H1 (cell line): ENCODE data around the gene HBM. TPM values are rescaled to one million over a fixed set of nuclear protein-coding genes. Genes with fewer than 3 reads are reported as not detected.

Source experiments
- CTCF ChIA-PET: fragments of 300-600 bp; sonication (Branson Sonifier 250); formaldehyde crosslinking; loops from one replicate; lab custom pipeline; 2021; ENCODE audit not compliant: partially characterized antibody; lab: Charles Lee
- POLR2A ChIA-PET: fragments of 300-600 bp; sonication (Branson Sonifier 250); formaldehyde crosslinking; loops from one replicate; lab custom pipeline; 2021; ENCODE audit warnings: inconsistent platforms; ENCODE audit not compliant: partially characterized antibody; lab: Charles Lee
- DNase-seq, 2 experiments: peaks; one replicate each; pipeline versions ENCODE4 v3.0.0 to v3.0.0-alpha.2; 2010 to 2022; ENCODE audit warnings: low spot score in 2 of 2, low read depth in 1 of 2, mixed read lengths in 1 of 2
- FAIRE-seq: peaks from 2 replicates; lab custom pipeline; 2011; peaks lifted over from hg19 to GRCh38; lab: Jason Lieb, UNC
- H2AFZ ChIP-seq: 2 replicates; pipeline ENCODE4 v1.8.1; 2012; ENCODE audit warnings: low read length, inconsistent platforms
- H2AK5ac ChIP-seq: 2 replicates; pipeline ENCODE4 v1.6.1; 2013; ENCODE audit warnings: low read depth, low read length
- H2BK120ac ChIP-seq: replicated peaks from 2 replicates; pipeline ENCODE3; 2013; ENCODE audit warnings: low read depth, low read length, inconsistent platforms
- H2BK12ac ChIP-seq: 2 replicates; pipeline ENCODE4 v1.6.1; 2013; ENCODE audit warnings: low read depth, low read length
- H2BK15ac ChIP-seq: 2 replicates; pipeline ENCODE4 v1.6.1; 2013; ENCODE audit warnings: low read length
- H2BK20ac ChIP-seq: 2 replicates; pipeline ENCODE4 v1.6.1; 2013; ENCODE audit warnings: low read length
- H2BK5ac ChIP-seq: 2 replicates; pipeline ENCODE4 v1.6.1; 2013; ENCODE audit warnings: low read depth, low read length
- H3K14ac ChIP-seq: 2 replicates; pipeline ENCODE4 v1.6.1; 2013; ENCODE audit warnings: inconsistent platforms; ENCODE audit not compliant: insufficient read length
- H3K18ac ChIP-seq: 2 replicates; pipeline ENCODE4 v1.6.1; 2013; ENCODE audit warnings: low read length; ENCODE audit errors: extremely low read depth
- H3K23ac ChIP-seq: 2 replicates; pipeline ENCODE4 v1.6.1; 2013; ENCODE audit warnings: inconsistent platforms; ENCODE audit not compliant: insufficient read length
- H3K23me2 ChIP-seq: 2 replicates; pipeline ENCODE4 v1.6.1; 2013; ENCODE audit warnings: low read depth, low read length
- H3K27ac ChIP-seq: 2 replicates; pipeline ENCODE4 v1.6.1; 2011; ENCODE audit warnings: low read depth, low read length, inconsistent platforms
- H3K27me3 ChIP-seq, 4 experiments: replicated peaks in 1 of 4; 1 replicate in 1 of 4; 2 replicates in 3 of 4; pipeline versions ENCODE4 v1.6.1 to v1.8.1; 2011 to 2013; ENCODE audit warnings: low read length in 3 of 4, mild to moderate bottlenecking in 3 of 4, inconsistent platforms in 2 of 4, mixed read lengths in 2 of 4, moderate library complexity in 1 of 4; ENCODE audit not compliant: control insufficient read depth in 3 of 4, insufficient read depth in 3 of 4; ENCODE audit errors: extremely low read depth in 1 of 4
- H3K36me3 ChIP-seq, 4 experiments: 2 replicates each; pipeline versions ENCODE4 v1.6.1 to v1.8.1; 2011 to 2013; ENCODE audit warnings: mild to moderate bottlenecking in 4 of 4, low read length in 3 of 4, moderate library complexity in 2 of 4, control low read depth in 1 of 4, inconsistent platforms in 1 of 4; ENCODE audit not compliant: insufficient read depth in 4 of 4, control insufficient read depth in 2 of 4
- H3K4ac ChIP-seq: replicated peaks from 2 replicates; pipeline ENCODE3; 2013; ENCODE audit warnings: low read length, low read depth, mixed read lengths, inconsistent platforms; ENCODE audit not compliant: insufficient read length
- H3K4me1 ChIP-seq, 4 experiments: replicated peaks in 1 of 4; 1 replicate in 1 of 4; 2 replicates in 3 of 4; pipeline versions ENCODE4 v1.6.1 to v1.8.1; 2011 to 2013; ENCODE audit warnings: low read length in 3 of 4, inconsistent platforms in 2 of 4, mixed read lengths in 1 of 4; ENCODE audit not compliant: insufficient read depth in 4 of 4, control insufficient read depth in 3 of 4
- H3K4me2 ChIP-seq, 2 experiments: 2 replicates each; pipeline versions ENCODE4 v1.6.1 to v1.8.1; 2011 to 2013; ENCODE audit warnings: low read depth in 2 of 2, low read length in 2 of 2, control low read depth in 1 of 2, inconsistent platforms in 1 of 2, mild to moderate bottlenecking in 1 of 2; ENCODE audit not compliant: insufficient read depth in 1 of 2
- H3K4me3 ChIP-seq, 4 experiments: fragments of 200-600, 300-600 bp in 1 of 4; sonication (generic), shearing (Covaris generic), sonication (Bioruptor Twin) in 1 of 4; 2 replicates each; pipeline versions ENCODE4 v1.5.1 to v1.8.1; 2011 to 2016; ENCODE audit warnings: low read length in 4 of 4, low read depth in 3 of 4, control low read depth in 2 of 4, inconsistent platforms in 2 of 4, mild to moderate bottlenecking in 2 of 4, mixed read lengths in 1 of 4, moderate library complexity in 1 of 4; ENCODE audit not compliant: insufficient read depth in 2 of 4; ENCODE audit errors: extremely low read depth in 1 of 4
- H3K56ac ChIP-seq: replicated peaks from 2 replicates; pipeline ENCODE3; 2013; ENCODE audit warnings: low read depth, mild to moderate bottlenecking, mixed read lengths, low read length, inconsistent platforms; ENCODE audit not compliant: insufficient read length
- H3K79me1 ChIP-seq: 2 replicates; pipeline ENCODE4 v1.6.1; 2013; ENCODE audit warnings: low read depth, low read length, control low read depth
- H3K79me2 ChIP-seq, 2 experiments: 2 replicates each; pipeline versions ENCODE4 v1.6.1 to v1.8.1; 2012 to 2013; ENCODE audit warnings: low read length in 2 of 2, mild to moderate bottlenecking in 2 of 2, inconsistent platforms in 1 of 2; ENCODE audit not compliant: insufficient read depth in 2 of 2, control insufficient read depth in 1 of 2
- H3K9ac ChIP-seq, 4 experiments: replicated peaks in 1 of 4; 1 replicate in 1 of 4; 2 replicates in 3 of 4; pipeline versions ENCODE4 v1.6.1 to v1.8.1; 2011 to 2013; ENCODE audit warnings: low read depth in 3 of 4, low read length in 3 of 4, control low read depth in 2 of 4, mild to moderate bottlenecking in 2 of 4, moderate library complexity in 2 of 4, inconsistent platforms in 1 of 4; ENCODE audit errors: extremely low read depth in 1 of 4
- H3K9me3 ChIP-seq, 2 experiments: 2 replicates each; pipeline versions ENCODE4 v1.6.1 to v1.8.1; 2012 to 2013; ENCODE audit warnings: mild to moderate bottlenecking in 2 of 2, moderate library complexity in 2 of 2, control low read depth in 1 of 2, inconsistent platforms in 1 of 2, low read depth in 1 of 2, low read length in 1 of 2, mixed read lengths in 1 of 2; ENCODE audit not compliant: insufficient read depth in 2 of 2
- H4K20me1 ChIP-seq, 2 experiments: replicated peaks in 1 of 2; 2 replicates each; pipeline versions ENCODE3 to v1.8.1; 2011 to 2013; ENCODE audit warnings: inconsistent platforms in 2 of 2, low read length in 2 of 2, mild to moderate bottlenecking in 1 of 2; ENCODE audit not compliant: insufficient read depth in 2 of 2, control insufficient read depth in 1 of 2
- H4K5ac ChIP-seq: 2 replicates; pipeline ENCODE4 v1.6.1; 2013; ENCODE audit warnings: low read length, low read depth, mixed read lengths, inconsistent platforms; ENCODE audit not compliant: insufficient read length
- H4K8ac ChIP-seq: 2 replicates; pipeline ENCODE4 v1.8.0; 2013; ENCODE audit warnings: mild to moderate bottlenecking, moderate library complexity, low read length, inconsistent platforms; ENCODE audit not compliant: insufficient read depth; ENCODE audit errors: extremely low read depth
- H4K91ac ChIP-seq: replicated peaks from 2 replicates; pipeline ENCODE3; 2013; ENCODE audit warnings: low read length, mixed read lengths, inconsistent platforms; ENCODE audit not compliant: insufficient read length
- HDAC2 ChIP-seq, 2 experiments: fragments of 300-600 bp in 1 of 2; sonication (generic) in 1 of 2; IDR thresholded peaks; 2 replicates each; pipeline ENCODE4 v1.6.1; 2011 to 2012; ENCODE audit warnings: low read depth in 2 of 2, low read length in 2 of 2, mild to moderate bottlenecking in 2 of 2, moderate library complexity in 2 of 2, borderline replicate concordance in 1 of 2, inconsistent platforms in 1 of 2
- TAF1 ChIP-seq: IDR thresholded peaks from 2 replicates; pipeline ENCODE4 v1.6.1; 2011; ENCODE audit warnings: mild to moderate bottlenecking, low read depth, low read length
- WGBS, 2 experiments: shearing (Covaris generic) in 1 of 2; methylation state at CpG; one replicate each; pipeline versions ENCODE4 v1.1.6 to v1.1.7; 2013 to 2015; ENCODE audit warnings: low lambda C conversion rate in 2 of 2, mixed read lengths in 2 of 2, inconsistent platforms in 1 of 2, low coverage in 1 of 2, missing lambda C conversion rate in 1 of 2; ENCODE audit not compliant: insufficient replicate concordance in 2 of 2, insufficient coverage in 1 of 2, insufficient read length in 1 of 2; ENCODE audit errors: extremely low coverage in 1 of 2, missing lambda C conversion rate in 1 of 2; 5-methylcytosine and 5-hydroxymethylcytosine counted together
- polyA plus RNA-seq, 7 experiments: library from polyadenylated mRNA; depleted of rRNA in 3 of 7; stranded (reverse) in 5 of 7; unstranded in 2 of 7; fragments of >200 nt in 5 of 7; fragments of 200-250 nt in 2 of 7; gene quantifications; 1 replicate in 5 of 7; 2 replicates in 1 of 7; 4 replicates in 1 of 7; pipeline versions ENCODE4 v1.2.1 to v1.2.3, GENCODE V29; 2011 to 2013; ENCODE audit warnings: missing spikeins in 2 of 7, mixed read lengths in 2 of 7
- total RNA-seq: library from RNA; stranded (reverse); fragmentation: NEBNext Ultra II Directional; extraction: Animal tissue kit (Norgen Biotek cat#: 25700); gene quantifications from 2 replicates; pipeline ENCODE4 v1.2.1, GENCODE V29; 2021

Gene HBM
- total and polyA plus RNA-seq, 2 of the 8 experiments (the other 6 are each of a cell fraction or from before 2014, with no cell fraction given), result 0.88 TPM; not detected in 1

GRCh38 chr16:193441-193840, 27.7 kb downstream of the HBM start:
- no peak overlapping the region for H2AK5ac ChIP-seq
- peaks cover 43 to 94% (median 71%) of the 10 kb centered on the region in 4 experiments for H3K36me3 ChIP-seq
- no peak overlapping the region for H3K9ac ChIP-seq
- H3K27ac ChIP-seq, result no peak overlapping the region
- H2BK15ac ChIP-seq, result no peak overlapping the region
- H3K27me3 ChIP-seq, result no peaks in the 10 kb centered on the region
- H2BK5ac ChIP-seq, result no peak overlapping the region
- no peak for DNase-seq
- no peak overlapping the region for H2AFZ ChIP-seq
- no peak overlapping the region for H3K4ac ChIP-seq
- H3K23me2 ChIP-seq, result no peaks in the 10 kb centered on the region
- no peak overlapping the region for H3K56ac ChIP-seq
- H2BK120ac ChIP-seq, result no peak overlapping the region
- H4K5ac ChIP-seq, result no peak overlapping the region
- no peak overlapping the region for H3K4me3 ChIP-seq
- no peaks in the 10 kb centered on the region for H3K4me1 ChIP-seq
- H2BK12ac ChIP-seq, result no peak overlapping the region
- no peak for FAIRE-seq
- peaks cover 4% of the 10 kb centered on the region; the same call in 1 of the 2 replicates for H3K79me1 ChIP-seq
- H3K4me2 ChIP-seq, result no peak overlapping the region
- H4K91ac ChIP-seq, result no peak overlapping the region
- ChIA-PET CTCF (interaction anchor here (0.6 to 1.6 kb wide), 4 partner anchors 12 to 128 kb away, joined by 3 to 4 read pairs (median 4); no protein-coding TSS in a partner anchor), POLR2A (interaction anchor here (1.1 to 34.3 kb wide), 3 partner anchors 8 to 90 kb away, joined by 3 to 348 read pairs (median 6); partner anchors contain the start of genes LUC7L and PDIA2)
- H4K8ac ChIP-seq, result no peak overlapping the region
- WGBS, 2 experiments, result 97% methylated on average over 13 of the region's 15 CpGs; no CpG with 5 or more reads in 1 of the 2 experiments
- H3K9me3 ChIP-seq, result no peaks in the 10 kb centered on the region
- H3K18ac ChIP-seq, result no peak overlapping the region
- no peak overlapping the region for H3K23ac ChIP-seq
- peaks cover 2 to 20% of the 10 kb centered on the region in 2 experiments for H4K20me1 ChIP-seq
- H2BK20ac ChIP-seq, result no peak overlapping the region
- H3K79me2 ChIP-seq, result no peaks in the 10 kb centered on the region; a peak in 1 of 4 replicates
- H3K14ac ChIP-seq, result no peak overlapping the region
- no peak for TF ChIP-seq TAF1
- TF ChIP-seq HDAC2 (IDR thresholded peaks at IDR 0.05; ENCODE audit: borderline replicate concordance in 1 of 2, low read depth in 2 of 2, low read length in 2 of 2), result no peak
